Natural killer cell (primary cell): ENCODE data around the gene IGF2R. TPM values are rescaled to one million over a fixed set of nuclear protein-coding genes. Genes with fewer than 3 reads are reported as not detected.
A peak's percentile ranks its signal among the peaks of the same experiment; 100 is the strongest.
"Not testable (repeated sequence)": the region's sequence is repeated elsewhere in the genome, so short reads cannot be mapped to it uniquely, and the experiment has no call there.

Experiments
- ATAC-seq, 3 donors: fragments of 150-1000 bp in 2 of 3; fragments of 200-7000 bp in 1 of 3; cut with Tn5 transposase; 1 replicate in 1 of 3; 2 replicates in 2 of 3; pipeline ENCODE4 v1.10.0; 2021; ENCODE audit warnings: mild to moderate bottlenecking in 2 of 3, moderate library complexity in 2 of 3
- DNase-seq, 2 donors: peaks; one replicate each; pipeline versions ENCODE4 v3.0.0 to v3.0.0-alpha.2; 2013 to 2021; ENCODE audit warnings: mixed read lengths in 1 of 2
- H3K27ac ChIP-seq: one replicate; pipeline ENCODE4 v1.5.1; 2013; ENCODE audit warnings: mild to moderate bottlenecking, low read length
- H3K27me3 ChIP-seq: one replicate; pipeline ENCODE4 v1.6.1; 2013; ENCODE audit warnings: low read length; ENCODE audit not compliant: control insufficient read depth, insufficient read depth
- H3K36me3 ChIP-seq: one replicate; pipeline ENCODE4 v1.6.1; 2013; ENCODE audit warnings: low read length; ENCODE audit not compliant: control insufficient read depth, insufficient read depth
- H3K4me1 ChIP-seq: one replicate; pipeline ENCODE4 v1.6.1; 2013; ENCODE audit warnings: low read length; ENCODE audit not compliant: control insufficient read depth, insufficient read depth
- H3K4me3 ChIP-seq: one replicate; pipeline ENCODE4 v1.5.1; 2013; ENCODE audit warnings: low read length
- H3K9me3 ChIP-seq: one replicate; pipeline ENCODE4 v1.6.1; 2013; ENCODE audit warnings: low read length; ENCODE audit not compliant: control insufficient read depth, insufficient read depth
- H3K27ac Mint-ChIP-seq, 2 donors: one replicate each; pipeline ENCODE4 v1.8.0; 2022; ENCODE audit warnings: mild to moderate bottlenecking in 2 of 2, mixed read lengths in 2 of 2, moderate library complexity in 1 of 2
- H3K27me3 Mint-ChIP-seq, 2 donors: one replicate each; pipeline ENCODE4 v1.8.0; 2022; ENCODE audit warnings: low read depth in 2 of 2, mixed read lengths in 2 of 2
- H3K36me3 Mint-ChIP-seq: one replicate; pipeline ENCODE4 v1.8.0; 2022; ENCODE audit warnings: mixed read lengths
- H3K4me1 Mint-ChIP-seq, 2 donors: one replicate each; pipeline ENCODE4 v1.8.0; 2022; ENCODE audit warnings: mixed read lengths in 2 of 2
- H3K4me3 Mint-ChIP-seq: one replicate; pipeline ENCODE4 v1.8.0; 2022; ENCODE audit warnings: mild to moderate bottlenecking, moderate library complexity, mixed read lengths
- H3K9me3 Mint-ChIP-seq, 2 donors: one replicate each; pipeline ENCODE4 v1.8.0; 2022; ENCODE audit warnings: mixed read lengths in 2 of 2
- CTCF ChIP-seq: fragments of 200-600 bp; IDR thresholded peaks from one replicate; pipeline ENCODE4 v1.8.0; 2022; ENCODE audit warnings: antibody characterized with exemption
- WGBS: methylation state at CpG from one replicate; pipeline ENCODE4 v1.1.7; 2013; ENCODE audit warnings: missing lambda C conversion rate; ENCODE audit not compliant: insufficient coverage; 5-methylcytosine and 5-hydroxymethylcytosine counted together
- intact Hi-C: fragments of 100-400 bp; cut with micrococcal nuclease; formaldehyde crosslinking; loops from one replicate; pipeline ENCODE4 v1.14.2; 2022
- total RNA-seq, 4 donors: library from RNA; stranded (reverse); fragments of 120-200 nt in 1 of 4; gene quantifications; one replicate each; pipeline versions ENCODE4 v1.2.3 to v1.2.4, GENCODE V29; 2013 to 2022

The IGF2R gene
- total RNA-seq, 3 donors from 2014 or later (not counting 1 experiment from before 2014, with no cell fraction given), result 208 to 282 (median 253) TPM

- Mint-ChIP-seq H3K9me3 (no peaks in the 10 kb centered on the region), H3K36me3 (no peaks in the 10 kb centered on the region), H3K27ac (no peak overlapping the region), H3K27me3 (no peaks in the 10 kb centered on the region), H3K4me3 (peak overlapping the region; percentile 13), H3K4me1 (peaks cover 18 to 20% of the 10 kb centered on the region in 2 donors)
- no peak for DNase-seq
- intact Hi-C loops, result no loop called here
- no peaks in the 10 kb centered on the region for H3K9me3 ChIP-seq
- peaks cover 23% of the 10 kb centered on the region for H3K4me1 ChIP-seq
- WGBS, result 93% methylated on average over 3 of the region's 3 CpGs
- no peaks in the 10 kb centered on the region for H3K36me3 ChIP-seq
- H3K27ac ChIP-seq, result no peak overlapping the region
- ATAC-seq, result no peak
- H3K4me3 ChIP-seq, result no peak overlapping the region
- TF ChIP-seq CTCF, result no peak
- H3K27me3 ChIP-seq, result no peaks in the 10 kb centered on the region
These were observed 1.9 kb upstream of the IGF2R start for GRCh38 chr6:159966981-159967380.

DNA sequence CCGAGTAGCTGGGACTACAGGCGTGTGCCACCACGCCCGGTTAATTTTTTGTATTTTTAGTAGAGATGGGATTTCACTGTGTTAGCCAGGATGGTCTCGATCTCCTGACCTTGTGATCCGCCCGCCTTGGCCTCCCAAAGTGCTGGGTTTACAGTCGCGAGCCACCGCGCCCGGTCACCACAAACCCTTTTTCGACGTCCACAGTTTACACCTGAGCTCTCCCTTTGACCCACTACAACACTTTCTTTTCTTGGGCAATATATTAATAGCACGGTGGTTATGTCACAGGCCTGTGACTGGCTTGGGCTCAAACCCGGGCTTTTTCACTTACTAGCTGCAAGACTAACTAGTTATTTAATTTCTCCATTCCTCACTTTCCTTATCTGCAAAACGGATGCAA lies 1.3 kb upstream of the IGF2R start:
- not testable (repeated sequence) for H3K4me3 Mint-ChIP-seq

GRCh38 chr6:159969204-159969912 lies 476 bp downstream of the IGF2R start:
- Mint-ChIP-seq H3K4me1 (peaks cover 41 to 43% of the 10 kb centered on the region in 2 donors), H3K27me3 (no peaks in the 10 kb centered on the region), H3K27ac (peak overlapping the region; percentile 94 to 99), H3K9me3 (no peaks in the 10 kb centered on the region), H3K4me3 (peak overlapping the region; percentile 96), H3K36me3 (no peaks in the 10 kb centered on the region)
- under 1% methylated on average over 89 of the region's 91 CpGs for WGBS
- Histone ChIP-seq H3K36me3 (no peaks in the 10 kb centered on the region), H3K4me1 (peaks cover 38% of the 10 kb centered on the region), H3K4me3 (peak overlapping the region; percentile 64), H3K27ac (peak overlapping the region; percentile 62), H3K9me3 (no peaks in the 10 kb centered on the region), H3K27me3 (no peaks in the 10 kb centered on the region)
- DNase-seq (peak; percentile 51 to 53), ATAC-seq (peak; percentile 36 to 63 (median 54))
- intact Hi-C loops, result no loop called here
- no peak for TF ChIP-seq CTCF

More for the DNA sequence above, 1.3 kb upstream of the IGF2R start:
- ATAC-seq, H3K27ac ChIP-seq, H3K27me3 ChIP-seq, H3K4me3 ChIP-seq, H3K36me3 ChIP-seq, intact Hi-C loops, H3K9me3 ChIP-seq, DNase-seq, H3K27me3 Mint-ChIP-seq, H3K9me3 Mint-ChIP-seq, H3K36me3 Mint-ChIP-seq: not testable (repeated sequence)
- peaks cover 28% of the 10 kb centered on the region for H3K4me1 ChIP-seq
- Mint-ChIP-seq H3K27ac (peak overlapping the region; percentile 40 to 73), H3K4me1 (peaks cover 24 to 26% of the 10 kb centered on the region in 2 donors)
- WGBS, result 87% methylated on average over 11 of the region's 17 CpGs

DNA sequence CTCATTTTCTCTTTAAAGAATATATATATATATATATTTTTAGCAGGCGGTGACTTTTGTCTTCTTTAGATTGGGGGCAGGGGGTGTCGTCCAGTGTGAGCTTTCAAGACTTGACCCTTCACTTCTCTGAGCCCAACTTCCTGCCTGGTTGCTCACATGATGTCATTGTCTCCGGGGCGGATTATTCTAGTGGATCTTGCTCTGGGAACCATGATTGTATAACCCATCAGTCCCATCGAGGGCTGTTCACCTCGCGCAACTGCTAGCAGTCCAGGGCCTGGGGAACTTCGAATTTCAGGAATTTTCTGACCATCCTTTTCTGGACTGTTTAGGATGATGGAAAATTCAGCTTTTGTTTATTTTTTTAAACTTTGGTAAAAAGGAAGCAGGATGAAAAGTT lies 1.0 kb downstream of the IGF2R start:
- no peaks in the 10 kb centered on the region for H3K36me3 ChIP-seq
- Mint-ChIP-seq H3K4me1 (peaks cover 47 to 48% of the 10 kb centered on the region in 2 donors), H3K27ac (peak overlapping the region; percentile 94 to 99), H3K4me3 (peak overlapping the region; percentile 96), H3K36me3 (no peaks in the 10 kb centered on the region), H3K27me3 (no peaks in the 10 kb centered on the region), H3K9me3 (no peaks in the 10 kb centered on the region)
- WGBS, result 16% methylated on average over 7 of the region's 8 CpGs
- peak overlapping the region; percentile 64 for H3K4me3 ChIP-seq
- no peaks in the 10 kb centered on the region for H3K9me3 ChIP-seq
- TF ChIP-seq CTCF, result no peak
- H3K4me1 ChIP-seq, result peaks cover 43% of the 10 kb centered on the region
- intact Hi-C loops, result loop anchor here (1.0 to 10.0 kb wide), 4 partner anchors 9 to 1315 kb away; partner anchors contain the start of genes SOD2 and SYTL3
- peak overlapping the region; percentile 62 for H3K27ac ChIP-seq
- no peaks in the 10 kb centered on the region for H3K27me3 ChIP-seq
- ATAC-seq (peak; percentile 19 to 44 (median 43)), DNase-seq (peak; percentile 41 to 61)
